HepG2 (cell line): ENCODE measurements around the gene PAX4. TPM values are rescaled to one million over a fixed set of nuclear protein-coding genes. Genes with fewer than 3 reads are reported as not detected.
A peak's percentile ranks its signal among the peaks of the same experiment; 100 is the strongest.

Source experiments
- ATAC-seq: fragments of 200-7000 bp; cut with Tn5 transposase; 3 replicates; pipeline ENCODE4 v1.9.1; 2020; ENCODE audit warnings: mild to moderate bottlenecking, moderate library complexity
- BruUV-seq: library from RNA; stranded (reverse); fragments of 400-500 nt; replicated peaks from 2 replicates; lab custom pipeline; 2021; lab: Mats Ljungman, UMichigan
- CTCF ChIA-PET: fragments of 300-600 bp; formaldehyde crosslinking; extraction: SDS; loops from one replicate; lab custom pipeline; 2021; ENCODE audit warnings: low total read pairs, inconsistent platforms, low intra/inter-chr PET ratio; lab: Yijun Ruan, JAX
- POLR2A ChIA-PET: fragments of 350-600 bp; sonication (Branson Sonifier 250); formaldehyde crosslinking; loops from one replicate; lab custom pipeline; 2020; ENCODE audit warnings: antibody characterized with exemption, inconsistent platforms; lab: Yijun Ruan, JAX
- DNase-seq: peaks from one replicate; pipeline ENCODE4 v3.0.0-alpha.2; 2015; ENCODE audit warnings: low spot score
- FAIRE-seq: peaks from 3 replicates; lab custom pipeline; 2011; peaks lifted over from hg19 to GRCh38; lab: Jason Lieb, UNC
- H2AFZ ChIP-seq: one replicate; pipeline ENCODE4 v1.6.1; 2011; ENCODE audit warnings: low read length, inconsistent platforms
- H3K27ac ChIP-seq: fragments of 300-600 bp; 3 replicates; pipeline ENCODE4 v1.8.0; 2011; ENCODE audit warnings: mixed run types, mild to moderate bottlenecking, mixed read lengths, low read length, inconsistent platforms; ENCODE audit not compliant: insufficient read depth; ENCODE audit errors: extremely low read length
- H3K27me3 ChIP-seq, 2 experiments: fragments of 200-600 bp in 1 of 2; 2 replicates in 1 of 2; 3 replicates in 1 of 2; pipeline versions ENCODE4 v1.6.0 to v1.8.0; 2011; ENCODE audit warnings: low read length in 2 of 2, mild to moderate bottlenecking in 2 of 2, moderate library complexity in 2 of 2, inconsistent platforms in 1 of 2; ENCODE audit not compliant: insufficient read depth in 2 of 2, control insufficient read depth in 1 of 2
- H3K36me3 ChIP-seq, 2 experiments: fragments of 200-600 bp in 1 of 2; replicated peaks in 1 of 2; 2 replicates in 1 of 2; 3 replicates in 1 of 2; pipeline versions ENCODE4 v1.5.1 to v1.8.0; 2011; ENCODE audit warnings: low read length in 2 of 2, inconsistent platforms in 1 of 2; ENCODE audit not compliant: insufficient read depth in 2 of 2, control insufficient read depth in 1 of 2
- H3K4me1 ChIP-seq: 2 replicates; pipeline ENCODE4 v1.5.1; 2012; ENCODE audit warnings: low read length, inconsistent platforms; ENCODE audit not compliant: insufficient read depth
- H3K4me2 ChIP-seq: 2 replicates; pipeline ENCODE4 v1.6.0; 2011; ENCODE audit warnings: low read depth, low read length, inconsistent platforms
- H3K4me3 ChIP-seq, 3 experiments: fragments of 200-600 bp in 1 of 3; sonication (generic), shearing (Covaris generic) in 1 of 3; replicated peaks in 1 of 3; 2 replicates each; pipeline ENCODE4 v1.5.1; 2011 to 2016; ENCODE audit warnings: low read length in 3 of 3, inconsistent platforms in 2 of 3, low read depth in 2 of 3, mild to moderate bottlenecking in 2 of 3, control low read depth in 1 of 3, mixed read lengths in 1 of 3; ENCODE audit not compliant: insufficient read depth in 1 of 3
- H3K79me2 ChIP-seq: one replicate; pipeline ENCODE4 v1.6.1; 2011; ENCODE audit warnings: low read length, inconsistent platforms; ENCODE audit not compliant: insufficient read depth
- H3K9ac ChIP-seq: 2 replicates; pipeline ENCODE4 v1.6.0; 2011; ENCODE audit warnings: mild to moderate bottlenecking, low read depth, low read length, inconsistent platforms; ENCODE audit not compliant: insufficient read depth
- H3K9me3 ChIP-seq: 2 replicates; pipeline ENCODE4 v1.5.1; 2012; ENCODE audit warnings: mild to moderate bottlenecking, low read length
- H4K20me1 ChIP-seq: 2 replicates; pipeline ENCODE4 v1.6.0; 2011; ENCODE audit warnings: inconsistent platforms, mild to moderate bottlenecking, low read length, moderate library complexity; ENCODE audit not compliant: insufficient read depth
- AGO1 ChIP-seq: fragments of 200-400 bp; formaldehyde crosslinking; IDR thresholded peaks from 2 replicates; pipeline ENCODE4 v1.6.1; 2017; ENCODE audit warnings: mild to moderate bottlenecking, low read depth, low read length, moderate library complexity; ENCODE audit not compliant: poor library complexity, severe bottlenecking
- EED ChIP-seq: sonication (generic); formaldehyde crosslinking; IDR thresholded peaks from 2 replicates; pipeline ENCODE4 v1.5.0; 2020; ENCODE audit warnings: mild to moderate bottlenecking, missing genetic modification reagents
- MYNN ChIP-seq: sonication (generic); formaldehyde crosslinking; IDR thresholded peaks from 2 replicates; pipeline ENCODE4 v1.4.0; 2020; ENCODE audit warnings: mild to moderate bottlenecking, low read depth, missing genetic modification reagents
- ONECUT2 ChIP-seq: sonication (generic); formaldehyde crosslinking; IDR thresholded peaks from 2 replicates; pipeline ENCODE4 v1.4.0; 2020; ENCODE audit warnings: missing genetic modification reagents
- WIZ ChIP-seq: sonication (generic); formaldehyde crosslinking; IDR thresholded peaks from 2 replicates; pipeline ENCODE4 v1.5.1; 2020; ENCODE audit warnings: mild to moderate bottlenecking, missing genetic modification reagents
- ZBTB21 ChIP-seq: sonication (generic); formaldehyde crosslinking; IDR thresholded peaks from 2 replicates; pipeline ENCODE4 v1.4.0; 2020; ENCODE audit warnings: missing genetic modification reagents
- ZNF225 ChIP-seq: sonication (generic); formaldehyde crosslinking; IDR thresholded peaks from 2 replicates; pipeline ENCODE4 v1.4.0; 2020; ENCODE audit warnings: mild to moderate bottlenecking, missing genetic modification reagents
- ZNF496 ChIP-seq: sonication (generic); formaldehyde crosslinking; IDR thresholded peaks from 2 replicates; pipeline ENCODE4 v1.8.1; 2023; ENCODE audit warnings: mild to moderate bottlenecking, moderate library complexity, missing genetic modification reagents; ENCODE audit not compliant: insufficient replicate concordance
- ZNF629 ChIP-seq: sonication (generic); formaldehyde crosslinking; conservative IDR thresholded peaks from 2 replicates; pipeline ENCODE4 v1.5.0; 2020; ENCODE audit warnings: missing genetic modification reagents
- WGBS: methylation state at CpG from one replicate; pipeline ENCODE4 v1.1.6; 2017; ENCODE audit warnings: low lambda C conversion rate; 5-methylcytosine and 5-hydroxymethylcytosine counted together
- in situ Hi-C: cut with HindIII; loops from 2 replicates; pipeline ENCODE4 v1.10.0; 2017; ENCODE audit warnings: low pct_unique_long_range_greater_than_20kb; ENCODE audit not compliant: extremely low pct_ligation_motif_present
- intact Hi-C: fragments of 100-400 bp; cut with micrococcal nuclease; formaldehyde crosslinking; loops from one replicate; pipeline ENCODE4 v1.10.0; 2022; ENCODE audit not compliant: unreplicated experiment
- polyA plus RNA-seq, 8 experiments: library from polyadenylated mRNA; depleted of rRNA in 3 of 8; stranded (reverse) in 7 of 8; unstranded in 1 of 8; fragments of >200 nt; fragmentation: Illumina TruSeq in 4 of 8; extraction: Trizol in 4 of 8; gene quantifications; 2 replicates each; pipeline versions ENCODE4 v1.2.1 to v1.2.3, GENCODE V29; 2011 to 2016; ENCODE audit warnings: low read depth in 4 of 8, missing spikeins in 1 of 8, mixed read lengths in 1 of 8; ENCODE audit not compliant: insufficient read depth in 1 of 8
- total RNA-seq, 5 experiments: library from RNA; depleted of rRNA; stranded (reverse); fragments of >200 nt; fragmentation: Illumina TruSeq; extraction: Trizol; gene quantifications; 2 replicates each; pipeline ENCODE4 v1.2.3, GENCODE V29; 2016; ENCODE audit warnings: low read depth in 1 of 5
- TF ChIP-seq, protein P1 (sequence below): sonication (generic); formaldehyde crosslinking; IDR thresholded peaks from 2 replicates; pipeline ENCODE4 v1.8.1; 2023; ENCODE audit warnings: mild to moderate bottlenecking, inconsistent platforms, moderate library complexity, missing genetic modification reagents, borderline replicate concordance
- TF ChIP-seq, protein P2 (sequence below): sonication (generic); formaldehyde crosslinking; IDR thresholded peaks from 2 replicates; pipeline ENCODE4 v1.9.0; 2022; ENCODE audit warnings: low read depth, missing genetic modification reagents

The PAX4 gene
- total and polyA plus RNA-seq, 2 of the 13 experiments (the other 11 are each of a cell fraction or from before 2014, with no cell fraction given), result not detected

DNA sequence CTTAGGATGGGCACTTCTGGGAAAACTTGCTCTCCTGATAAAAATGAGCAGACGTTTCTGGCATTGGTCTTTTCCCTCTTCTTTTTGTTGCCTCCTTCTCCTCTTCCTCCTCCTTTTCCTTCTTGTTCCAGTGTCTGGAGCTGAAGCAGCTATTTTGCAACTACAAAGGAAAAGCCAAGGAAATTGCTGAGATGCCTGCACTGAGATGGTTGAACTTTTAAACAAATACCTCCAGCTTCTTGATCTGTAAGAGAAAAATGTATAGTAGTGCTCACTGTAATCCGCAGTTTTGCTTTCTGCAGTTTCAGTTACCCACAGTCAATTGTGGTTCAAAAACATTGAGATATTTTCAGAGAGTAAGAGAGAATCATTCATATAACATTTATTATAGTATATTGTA, 26.5 kb upstream of the PAX4 start:
- DNase-seq, result no peak
- in situ Hi-C loops, result no loop called here
- Histone ChIP-seq H3K4me2 (no peak overlapping the region), H3K9me3 (no peaks in the 10 kb centered on the region), H3K4me3 (no peak overlapping the region), H3K9ac (no peak overlapping the region), H2AFZ (no peak overlapping the region), H3K4me1 (peaks cover 15% of the 10 kb centered on the region), H3K79me2 (no peaks in the 10 kb centered on the region), H3K36me3 (no peaks in the 10 kb centered on the region), H4K20me1 (no peaks in the 10 kb centered on the region), H3K27ac (no peak overlapping the region), H3K27me3 (no peaks in the 10 kb centered on the region)
- BruUV-seq, result no TSS peak
- ChIA-PET POLR2A (no interaction called here), CTCF (no interaction called here)
- WGBS, result 24% methylated on average over 2 of the region's 2 CpGs
- no peak for ATAC-seq
- no peak for TF ChIP-seq MYNN
- TF ChIP-seq ZBTB21 (CRISPR knock-in tag), result no peak
- TF ChIP-seq, protein P1, sequence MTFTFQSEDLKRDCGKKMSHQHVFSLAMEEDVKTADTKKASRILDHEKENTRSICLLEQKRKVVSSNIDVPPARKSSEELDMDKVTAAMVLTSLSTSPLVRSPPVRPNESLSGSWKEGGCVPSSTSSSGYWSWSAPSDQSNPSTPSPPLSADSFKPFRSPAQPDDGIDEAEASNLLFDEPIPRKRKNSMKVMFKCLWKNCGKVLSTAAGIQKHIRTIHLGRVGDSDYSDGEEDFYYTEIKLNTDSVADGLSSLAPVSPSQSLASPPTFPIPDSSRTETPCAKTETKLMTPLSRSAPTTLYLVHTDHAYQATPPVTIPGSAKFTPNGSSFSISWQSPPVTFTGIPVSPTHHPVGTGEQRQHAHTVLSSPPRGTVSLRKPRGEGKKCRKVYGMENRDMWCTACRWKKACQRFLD (CRISPR knock-in tag), result no peak
- TF ChIP-seq, protein P2, sequence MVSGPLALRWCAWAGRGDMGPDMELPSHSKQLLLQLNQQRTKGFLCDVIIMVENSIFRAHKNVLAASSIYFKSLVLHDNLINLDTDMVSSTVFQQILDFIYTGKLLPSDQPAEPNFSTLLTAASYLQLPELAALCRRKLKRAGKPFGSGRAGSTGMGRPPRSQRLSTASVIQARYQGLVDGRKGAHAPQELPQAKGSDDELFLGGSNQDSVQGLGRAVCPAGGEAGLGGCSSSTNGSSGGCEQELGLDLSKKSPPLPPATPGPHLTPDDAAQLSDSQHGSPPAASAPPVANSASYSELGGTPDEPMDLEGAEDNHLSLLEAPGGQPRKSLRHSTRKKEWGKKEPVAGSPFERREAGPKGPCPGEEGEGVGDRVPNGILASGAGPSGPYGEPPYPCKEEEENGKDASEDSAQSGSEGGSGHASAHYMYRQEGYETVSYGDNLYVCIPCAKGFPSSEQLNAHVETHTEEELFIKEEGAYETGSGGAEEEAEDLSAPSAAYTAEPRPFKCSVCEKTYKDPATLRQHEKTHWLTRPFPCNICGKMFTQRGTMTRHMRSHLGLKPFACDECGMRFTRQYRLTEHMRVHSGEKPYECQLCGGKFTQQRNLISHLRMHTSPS (CRISPR knock-in tag), result no peak
- no peak for TF ChIP-seq ZNF496
- no peak for FAIRE-seq
- intact Hi-C loops, result no loop called here

DNA sequence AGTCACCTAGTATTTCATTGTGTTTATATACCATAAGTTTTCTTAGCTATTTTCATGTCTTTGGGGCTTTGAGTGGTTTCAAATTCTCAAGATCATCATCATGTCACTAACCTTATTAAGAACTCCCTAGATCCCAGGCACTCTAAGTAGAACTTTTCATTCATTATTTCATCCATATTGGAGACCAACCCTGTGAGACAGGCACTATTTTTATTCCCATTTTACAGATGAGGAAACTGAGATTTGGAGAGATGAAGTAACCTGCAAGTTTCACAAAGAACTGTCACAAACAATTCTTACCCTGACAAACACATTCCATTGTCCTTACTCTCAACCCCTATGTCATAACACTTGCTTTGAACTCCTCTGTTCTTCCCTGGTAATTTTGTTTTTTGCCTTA, 20.3 kb upstream of the PAX4 start:
- FAIRE-seq, result no peak
- intact Hi-C loops, result no loop called here

More for the DNA sequence above, 20.3 kb upstream of the PAX4 start:
- H3K4me2 ChIP-seq, result no peak overlapping the region
- H3K27me3 ChIP-seq, result no peaks in the 10 kb centered on the region; a peak in 1 of 5 replicates
- DNase-seq, result no peak
- no peaks in the 10 kb centered on the region for H3K79me2 ChIP-seq
- peaks cover 16% of the 10 kb centered on the region for H3K4me1 ChIP-seq
- H3K4me3 ChIP-seq, result no peak overlapping the region
- no TSS peak for BruUV-seq
- in situ Hi-C loops, result no loop called here
- ChIA-PET POLR2A (no interaction called here), CTCF (no interaction called here)
- no peak overlapping the region for H3K9ac ChIP-seq
- H2AFZ ChIP-seq, result no peak overlapping the region
- H3K9me3 ChIP-seq, result no peaks in the 10 kb centered on the region
- TF ChIP-seq ONECUT2 (CRISPR knock-in tag) (no peak), EED (CRISPR knock-in tag) (no peak), AGO1 (no peak), ZNF225 (CRISPR knock-in tag) (no peak), ZNF629 (CRISPR knock-in tag) (peak; percentile 63), WIZ (CRISPR knock-in tag) (no peak)
- no peaks in the 10 kb centered on the region for H3K36me3 ChIP-seq
- no peak overlapping the region for H3K27ac ChIP-seq
- H4K20me1 ChIP-seq, result no peaks in the 10 kb centered on the region
- no peak for ATAC-seq
